Measurements from ENCODE around the gene TRIM66.

Gene TRIM66

GRCh38 chr11:8682303-8683114, at the start of gene TRIM66, which contains the start of gene RPL27A:
Gene TRIM66 (minus strand): TSS chr11:8682665. CDS start chr11:8672274, 10,391 bp downstream.
Gene RPL27A (plus strand): TSS chr11:8682792. CDS start chr11:8682814, 22 bp downstream.
- peak; percentile 99 for DNase-seq

- no peak for DNase-seq
Observed at GRCh38 chr11:8731647-8732323, 49.3 kb upstream of the TRIM66 start.

GRCh38 chr11:8730697-8731020, 48.2 kb upstream of the TRIM66 start:
- DNase-seq, result no peak

- DNase-seq, result no peak
Observed at GRCh38 chr11:8729837-8730696, 47.6 kb upstream of the TRIM66 start.

GRCh38 chr11:8729067-8729466, 46.6 kb upstream of the TRIM66 start:
- DNase-seq, result no peak

- no peak for DNase-seq
Observed at GRCh38 chr11:8728563-8728962, 46.1 kb upstream of the TRIM66 start.

- DNase-seq, result no peak
Observed at GRCh38 chr11:8726395-8726794, 43.9 kb upstream of the TRIM66 start.

- no peak for DNase-seq
Observed at GRCh38 chr11:8724682-8725081, 42.2 kb upstream of the TRIM66 start.

- DNase-seq, result no peak
Observed at GRCh38 chr11:8723711-8724110, 41.2 kb upstream of the TRIM66 start.

- DNase-seq, result no peak
Observed at GRCh38 chr11:8722809-8723208, 40.3 kb upstream of the TRIM66 start.

- no peak for DNase-seq
Observed at GRCh38 chr11:8721609-8722500, 39.4 kb upstream of the TRIM66 start.

GRCh38 chr11:8720868-8721608, 38.6 kb upstream of the TRIM66 start:
- DNase-seq, result no peak

GRCh38 chr11:8720352-8720751, 37.9 kb upstream of the TRIM66 start:
- no peak for DNase-seq

- DNase-seq, result no peak
Observed at GRCh38 chr11:8719721-8720120, 37.3 kb upstream of the TRIM66 start.

- DNase-seq, result no peak
Observed at GRCh38 chr11:8719211-8719649, 36.8 kb upstream of the TRIM66 start.

GRCh38 chr11:8717876-8718753, 35.6 kb upstream of the TRIM66 start:
- DNase-seq, result no peak

- DNase-seq, result no peak
Observed at GRCh38 chr11:8717544-8717875, 35.0 kb upstream of the TRIM66 start.

GRCh38 chr11:8715501-8715900, 33.0 kb upstream of the TRIM66 start:
- no peak for DNase-seq

- DNase-seq, result no peak
Observed at GRCh38 chr11:8714622-8715225, 32.3 kb upstream of the TRIM66 start.

- DNase-seq, result no peak
Observed at GRCh38 chr11:8713760-8714454, 31.4 kb upstream of the TRIM66 start.

All from activated CD4-positive, alpha-beta T cell treated with anti-CD3 and anti-CD28 coated beads, Interleukin-10, Interleukin-2, amounts not matched to agents 100 ng/mL and 50 ng/mL, durations not matched to agents 16 hours and 8 hours (primary cell).